HepG2 (cell line): ENCODE data around the gene CCDC142. TPM values are rescaled to one million over a fixed set of nuclear protein-coding genes. Genes with fewer than 3 reads are reported as not detected.

ENCODE experiments used
- CCAR2 ChIP-seq: fragments of 200-400 bp; formaldehyde crosslinking; optimal IDR thresholded peaks from 2 replicates; pipeline ENCODE3; 2018; ENCODE audit warnings: low read depth, mild to moderate bottlenecking, low read length, moderate library complexity
- FOXO4 ChIP-seq: sonication (generic); formaldehyde crosslinking; conservative IDR thresholded peaks from 2 replicates; pipeline ENCODE4 v1.8.1; 2023; ENCODE audit warnings: missing genetic modification reagents
- HOXA5 ChIP-seq: sonication (generic); formaldehyde crosslinking; IDR thresholded peaks from 2 replicates; pipeline ENCODE4 v1.4.0; 2020; ENCODE audit warnings: missing genetic modification reagents
- KDM1A ChIP-seq: IDR thresholded peaks from 2 replicates; pipeline ENCODE4 v1.6.1; 2016; ENCODE audit warnings: missing compliant biosample characterization
- KDM5A ChIP-seq: fragments of 200-600 bp; sonication (generic); IDR thresholded peaks from 2 replicates; pipeline ENCODE4 v1.7.0; 2018; ENCODE audit warnings: antibody characterized with exemption, mild to moderate bottlenecking, low read length, borderline replicate concordance
- KLF11 ChIP-seq: IDR thresholded peaks from 2 replicates; pipeline ENCODE4 v1.6.1; 2016; ENCODE audit warnings: missing compliant biosample characterization
- MAFF ChIP-seq: IDR thresholded peaks from 2 replicates; pipeline ENCODE4 v1.6.1; 2011; ENCODE audit warnings: low read depth, low read length, improper control_type of control experiment
- MYPOP ChIP-seq: sonication (generic); formaldehyde crosslinking; IDR thresholded peaks from 2 replicates; pipeline ENCODE4 v1.8.1; 2023; ENCODE audit warnings: mild to moderate bottlenecking, moderate library complexity, missing genetic modification reagents
- NCOA5 ChIP-seq: sonication (generic); formaldehyde crosslinking; IDR thresholded peaks from 2 replicates; pipeline ENCODE4 v1.4.0; 2020; ENCODE audit warnings: missing genetic modification reagents
- NFYC ChIP-seq: IDR thresholded peaks from 2 replicates; pipeline ENCODE4 v1.6.1; 2016; ENCODE audit warnings: missing genetic modification reagents, missing compliant biosample characterization
- NR2F1 ChIP-seq, 2 experiments: fragments of 450-650 bp in 1 of 2; formaldehyde crosslinking in 1 of 2; IDR thresholded peaks; 2 replicates each; pipeline versions ENCODE4 v1.5.0 to v1.6.1; 2016 to 2020; ENCODE audit warnings: mild to moderate bottlenecking in 1 of 2, missing compliant biosample characterization in 1 of 2, missing genetic modification reagents in 1 of 2, moderate library complexity in 1 of 2
- TBL1XR1 ChIP-seq: fragments of 150-350 bp; IDR thresholded peaks from 2 replicates; pipeline ENCODE4 v1.6.1; 2014; ENCODE audit warnings: borderline replicate concordance, low read length; ENCODE audit not compliant: partially characterized antibody
- TEAD2 ChIP-seq: sonication (generic); formaldehyde crosslinking; IDR thresholded peaks from 2 replicates; pipeline ENCODE4 v1.9.0; 2021; ENCODE audit warnings: missing genetic modification reagents
- TFE3 ChIP-seq: IDR thresholded peaks from 2 replicates; pipeline ENCODE4 v1.6.1; 2016
- TOE1 ChIP-seq: sonication (generic); formaldehyde crosslinking; IDR thresholded peaks from 2 replicates; pipeline ENCODE4 v1.4.0; 2020; ENCODE audit warnings: mild to moderate bottlenecking, missing genetic modification reagents
- ZFP41 ChIP-seq: sonication (generic); formaldehyde crosslinking; IDR thresholded peaks from 2 replicates; pipeline ENCODE4 v1.4.0; 2020; ENCODE audit warnings: mild to moderate bottlenecking, missing genetic modification reagents, borderline replicate concordance
- ZKSCAN1 ChIP-seq: fragments of 150-350 bp; IDR thresholded peaks from 2 replicates; pipeline ENCODE4 v1.6.1; 2014; ENCODE audit warnings: low read length
- ZNF101 ChIP-seq: sonication (generic); formaldehyde crosslinking; IDR thresholded peaks from 2 replicates; pipeline ENCODE4 v1.4.0; 2020; ENCODE audit warnings: mild to moderate bottlenecking, low read depth, missing genetic modification reagents, borderline replicate concordance
- ZNF234 ChIP-seq: sonication (generic); formaldehyde crosslinking; conservative IDR thresholded peaks from 2 replicates; pipeline ENCODE4 v1.5.1; 2020; ENCODE audit warnings: mild to moderate bottlenecking, missing genetic modification reagents
- ZNF24 ChIP-seq: fragments of 450-650 bp; IDR thresholded peaks from 2 replicates; pipeline ENCODE4 v1.6.1; 2017; ENCODE audit warnings: antibody characterized with exemption, mild to moderate bottlenecking
- ZNF510 ChIP-seq: sonication (generic); formaldehyde crosslinking; IDR thresholded peaks from 2 replicates; pipeline ENCODE4 v1.4.0; 2020; ENCODE audit warnings: low read depth, mild to moderate bottlenecking, missing genetic modification reagents
- ZNF709 ChIP-seq: sonication (generic); formaldehyde crosslinking; IDR thresholded peaks from 2 replicates; pipeline ENCODE4 v1.5.0; 2020; ENCODE audit warnings: mild to moderate bottlenecking, missing genetic modification reagents
- ZNF878 ChIP-seq: sonication (generic); formaldehyde crosslinking; IDR thresholded peaks from 2 replicates; pipeline ENCODE4 v1.8.1; 2023; ENCODE audit warnings: mild to moderate bottlenecking, missing genetic modification reagents, moderate library complexity
- ZNF883 ChIP-seq: sonication (generic); formaldehyde crosslinking; IDR thresholded peaks from 2 replicates; pipeline ENCODE4 v1.5.1; 2020; ENCODE audit warnings: mild to moderate bottlenecking, missing genetic modification reagents; ENCODE audit errors: not compliant biosample characterization
- polyA plus RNA-seq, 8 experiments: library from polyadenylated mRNA; depleted of rRNA in 3 of 8; stranded (reverse) in 7 of 8; unstranded in 1 of 8; fragments of >200 nt; fragmentation: Illumina TruSeq in 4 of 8; extraction: Trizol in 4 of 8; gene quantifications; 2 replicates each; pipeline versions ENCODE4 v1.2.1 to v1.2.3, GENCODE V29; 2011 to 2016; ENCODE audit warnings: low read depth in 4 of 8, missing spikeins in 1 of 8, mixed read lengths in 1 of 8; ENCODE audit not compliant: insufficient read depth in 1 of 8
- total RNA-seq, 5 experiments: library from RNA; depleted of rRNA; stranded (reverse); fragments of >200 nt; fragmentation: Illumina TruSeq; extraction: Trizol; gene quantifications; 2 replicates each; pipeline ENCODE4 v1.2.3, GENCODE V29; 2016; ENCODE audit warnings: low read depth in 1 of 5
- TF ChIP-seq, protein P1 (sequence below): sonication (generic); formaldehyde crosslinking; IDR thresholded peaks from 2 replicates; pipeline ENCODE4 v1.5.0; 2020; ENCODE audit warnings: mild to moderate bottlenecking, missing genetic modification reagents

Gene CCDC142
- total and polyA plus RNA-seq, 2 of the 13 experiments (the other 11 are each of a cell fraction or from before 2014, with no cell fraction given), result 14.7 to 30.4 TPM

GRCh38 chr2:74447230-74447999 is 35.4 kb downstream of the CCDC142 start (continued):
- TF ChIP-seq TFE3 (CRISPR knock-in tag) (0 out of 2 replicates have a peak, but pooled peaks have one; percentile 21), NFYC (CRISPR knock-in tag) (no peak), ZNF883 (CRISPR knock-in tag) (no peak), ZNF24 (no peak), FOXO4 (CRISPR knock-in tag) (no peak), TBL1XR1 (no peak), TOE1 (0 out of 2 replicates have a peak, but pooled peaks have one; percentile 60), MAFF (no peak), KDM1A (CRISPR knock-in tag) (no peak), HOXA5 (CRISPR knock-in tag) (no peak), CCAR2 (no peak), ZNF709 (peak; percentile 35; the same call in 1 of the 2 replicates), KLF11 (CRISPR knock-in tag) (no peak), KDM5A (no peak), ZFP41 (CRISPR knock-in tag) (no peak), ZKSCAN1 (no peak), NR2F1 (CRISPR knock-in tag; IDR thresholded peaks at IDR 0.05) (no peak), NCOA5 (no peak), MYPOP (CRISPR knock-in tag) (no peak), ZNF234 (no peak), ZNF510 (CRISPR knock-in tag) (no peak), ZNF101 (no peak), TEAD2 (CRISPR knock-in tag) (no peak), ZNF878 (CRISPR knock-in tag) (no peak)
- TF ChIP-seq, protein P1, sequence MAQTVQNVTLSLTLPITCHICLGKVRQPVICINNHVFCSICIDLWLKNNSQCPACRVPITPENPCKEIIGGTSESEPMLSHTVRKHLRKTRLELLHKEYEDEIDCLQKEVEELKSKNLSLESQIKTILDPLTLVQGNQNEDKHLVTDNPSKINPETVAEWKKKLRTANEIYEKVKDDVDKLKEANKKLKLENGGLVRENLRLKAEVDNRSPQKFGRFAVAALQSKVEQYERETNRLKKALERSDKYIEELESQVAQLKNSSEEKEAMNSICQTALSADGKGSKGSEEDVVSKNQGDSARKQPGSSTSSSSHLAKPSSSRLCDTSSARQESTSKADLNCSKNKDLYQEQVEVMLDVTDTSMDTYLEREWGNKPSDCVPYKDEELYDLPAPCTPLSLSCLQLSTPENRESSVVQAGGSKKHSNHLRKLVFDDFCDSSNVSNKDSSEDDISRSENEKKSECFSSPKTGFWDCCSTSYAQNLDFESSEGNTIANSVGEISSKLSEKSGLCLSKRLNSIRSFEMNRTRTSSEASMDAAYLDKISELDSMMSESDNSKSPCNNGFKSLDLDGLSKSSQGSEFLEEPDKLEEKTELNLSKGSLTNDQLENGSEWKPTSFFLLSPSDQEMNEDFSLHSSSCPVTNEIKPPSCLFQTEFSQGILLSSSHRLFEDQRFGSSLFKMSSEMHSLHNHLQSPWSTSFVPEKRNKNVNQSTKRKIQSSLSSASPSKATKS (CRISPR knock-in tag), result 0 out of 2 replicates have a peak, but pooled peaks have one; percentile 32
